ENCODE measurements around the gene TLE1. TPM values are rescaled to one million over a fixed set of nuclear protein-coding genes. Genes with fewer than 3 reads are reported as not detected.

TLE1 gene
- total and polyA plus RNA-seq, 9 of the 15 experiments (the other 6 are each of a cell fraction or from before 2014, with no cell fraction given), result 0.11 TPM; not detected in 8

GRCh38 chr9:81607593-81608288 is 81.6 kb downstream of the TLE1 start:
- Histone ChIP-seq H3K9ac (ENCODE audit: insufficient read depth in 1 of 2, low read depth in 2 of 2, low read length in 2 of 2) (no peak overlapping the region), H4K20me1 (replicated peaks; ENCODE audit: control insufficient read depth, insufficient read depth, low read length) (no peaks in the 10 kb centered on the region), H3K27ac (ENCODE audit: extremely low read depth, low read depth, low read length) (no peak overlapping the region), H3K36me3 (ENCODE audit: control insufficient read depth, insufficient read depth, low read length) (no peaks in the 10 kb centered on the region), H3K4me3 (no peak overlapping the region), H3K27me3 (ENCODE audit: control insufficient read depth in 2 of 2, insufficient read depth in 2 of 2, low read length in 2 of 2) (no peaks in the 10 kb centered on the region), H3K4me1 (replicated peaks in 1 of 2; ENCODE audit: control insufficient read depth in 2 of 2, insufficient read depth in 2 of 2, low read length in 2 of 2) (no peaks in the 10 kb centered on the region), H3K4me2 (ENCODE audit: insufficient read depth, low read length) (no peak overlapping the region), H3K9me3 (replicated peaks; ENCODE audit: control insufficient read depth, insufficient read depth, low read depth, low read length) (no peaks in the 10 kb centered on the region), H3K79me2 (ENCODE audit: control insufficient read depth, insufficient read depth, low read length) (no peaks in the 10 kb centered on the region), H2AFZ (ENCODE audit: low read depth, low read length) (no peak overlapping the region), H3K9me1 (ENCODE audit: control insufficient read depth, insufficient read depth, low read length) (no peaks in the 10 kb centered on the region)
- BruUV-seq (replicated peaks), result no TSS peak
- FAIRE-seq (no peak), DNase-seq (ENCODE audit: extremely low read depth in 1 of 4, low spot score in 3 of 4) (no peak), ATAC-seq (no peak)
- POLR2A ChIA-PET, result no interaction called here
- intact Hi-C loops (cut with micrococcal nuclease), result no loop called here
- 0% methylated on average over 3 of the region's 5 CpGs for WGBS (ENCODE audit: insufficient coverage, low coverage, missing lambda C conversion rate)
- in situ Hi-C loops (cut with MboI), result no loop called here
- CTCF ChIA-PET (ENCODE audit: low intra/inter-chr PET ratio), result no interaction called here
- TF ChIP-seq IRF9 (tag; IDR thresholded peaks at IDR 0.05), result no peak
- no peak for TF ChIP-seq ZNF398 (CRISPR knock-in tag; IDR thresholded peaks at IDR 0.05)
- no peak for TF ChIP-seq KLF6 (CRISPR knock-in tag; IDR thresholded peaks at IDR 0.05; ENCODE audit: borderline replicate concordance)
- TF ChIP-seq GTF2F1 (IDR thresholded peaks at IDR 0.05; ENCODE audit: low read depth, low read length), result no peak
- TF ChIP-seq SAFB (IDR thresholded peaks at IDR 0.05; ENCODE audit: borderline replicate concordance, low read depth, low read length), result no peak
- TF ChIP-seq ZNF239 (CRISPR knock-in tag; IDR thresholded peaks at IDR 0.05), result no peak
- TF ChIP-seq ZNF140 (CRISPR knock-in tag; IDR thresholded peaks at IDR 0.05), result no peak
- TF ChIP-seq, protein P1, sequence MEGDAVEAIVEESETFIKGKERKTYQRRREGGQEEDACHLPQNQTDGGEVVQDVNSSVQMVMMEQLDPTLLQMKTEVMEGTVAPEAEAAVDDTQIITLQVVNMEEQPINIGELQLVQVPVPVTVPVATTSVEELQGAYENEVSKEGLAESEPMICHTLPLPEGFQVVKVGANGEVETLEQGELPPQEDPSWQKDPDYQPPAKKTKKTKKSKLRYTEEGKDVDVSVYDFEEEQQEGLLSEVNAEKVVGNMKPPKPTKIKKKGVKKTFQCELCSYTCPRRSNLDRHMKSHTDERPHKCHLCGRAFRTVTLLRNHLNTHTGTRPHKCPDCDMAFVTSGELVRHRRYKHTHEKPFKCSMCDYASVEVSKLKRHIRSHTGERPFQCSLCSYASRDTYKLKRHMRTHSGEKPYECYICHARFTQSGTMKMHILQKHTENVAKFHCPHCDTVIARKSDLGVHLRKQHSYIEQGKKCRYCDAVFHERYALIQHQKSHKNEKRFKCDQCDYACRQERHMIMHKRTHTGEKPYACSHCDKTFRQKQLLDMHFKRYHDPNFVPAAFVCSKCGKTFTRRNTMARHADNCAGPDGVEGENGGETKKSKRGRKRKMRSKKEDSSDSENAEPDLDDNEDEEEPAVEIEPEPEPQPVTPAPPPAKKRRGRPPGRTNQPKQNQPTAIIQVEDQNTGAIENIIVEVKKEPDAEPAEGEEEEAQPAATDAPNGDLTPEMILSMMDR (IDR thresholded peaks at IDR 0.05 in 2 of 3, conservative IDR thresholded peaks at IDR 0.05 in 1 of 3; ENCODE audit: insufficient read depth in 2 of 3, low read depth in 1 of 3, low read length in 3 of 3), result no peak
- no peak for TF ChIP-seq ZNF707 (CRISPR knock-in tag; conservative IDR thresholded peaks at IDR 0.05)
- no peak for TF ChIP-seq TAL1 (IDR thresholded peaks at IDR 0.05)
- no peak for TF ChIP-seq NR4A1 (CRISPR knock-in tag; IDR thresholded peaks at IDR 0.05)
- TF ChIP-seq NR4A1 (tag; IDR thresholded peaks at IDR 0.05), result no peak
- TF ChIP-seq ZNF274 (IDR thresholded peaks at IDR 0.05; ENCODE audit: borderline replicate concordance, low read depth, low read length), result no peak
